ENCODE data around the gene SLC16A13. TPM values are rescaled to one million over a fixed set of nuclear protein-coding genes. Genes with fewer than 3 reads are reported as not detected.
"Not testable (repeated sequence)": the region's sequence is repeated elsewhere in the genome, so short reads cannot be mapped to it uniquely, and the experiment has no call there.

Gene SLC16A13
- total RNA-seq, 2 experiments from 2014 or later: 14.8 to 15.0 TPM

- not testable (repeated sequence) for H3K9me3 Mint-ChIP-seq (ENCODE audit: insufficient read depth); H3K36me3 Mint-ChIP-seq (ENCODE audit: low read depth)
- Mint-ChIP-seq H3K27me3 (ENCODE audit: low read depth) (peaks cover 10% of the 10 kb centered on the region), H3K4me1 (ENCODE audit: low read depth) (peaks cover 32% of the 10 kb centered on the region), H3K4me3 (peak overlapping the region; percentile 73), H3K27ac (peak overlapping the region; percentile 66)
- DNase-seq (peak; percentile 89), ATAC-seq (peak; percentile 39)
- ChIA-PET CTCF (interaction anchor here (0.7 to 13.6 kb wide), 37 partner anchors 8 to 641 kb away, joined by 3 to 395 read pairs (median 7); partner anchors contain the start of genes ACADVL, ASGR1, DLG4 and DVL2), POLR2A (interaction anchor here (1.4 to 2.9 kb wide), 6 partner anchors 11 to 90 kb away, joined by 3 to 24 read pairs (median 8); partner anchors contain the start of gene SLC16A13)
Observed at GRCh38 chr17:7046725-7047397, 11.0 kb downstream of the SLC16A13 start.

GRCh38 chr17:7047566-7047965 lies 11.8 kb downstream of the SLC16A13 start:
- ATAC-seq: no peak

DNA sequence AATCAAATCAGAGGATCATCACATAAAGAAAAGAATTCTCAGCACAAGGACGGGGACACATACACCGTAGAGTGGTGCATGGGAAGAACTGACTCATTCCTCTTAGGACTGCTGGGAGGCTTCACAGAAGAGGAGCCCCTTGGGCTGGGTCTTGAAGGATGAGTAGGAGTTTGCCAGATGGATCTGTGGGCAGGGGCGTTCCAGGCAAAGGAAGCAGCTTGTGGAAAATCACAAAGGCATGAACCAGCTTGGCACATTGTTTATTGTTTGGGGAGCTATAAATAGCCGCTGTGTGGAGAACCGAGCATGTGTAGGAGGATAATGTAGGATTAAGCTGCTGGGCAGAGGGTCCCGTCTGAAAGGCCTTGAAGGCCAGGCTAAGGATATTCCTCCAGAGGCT lies 13.2 kb downstream of the SLC16A13 start:
- POLR2A ChIA-PET: no interaction called here
- no peak overlapping the region for H3K27ac Mint-ChIP-seq

More at GRCh38 chr17:7047566-7047965, 11.8 kb downstream of the SLC16A13 start:
- H3K36me3 Mint-ChIP-seq (ENCODE audit: low read depth): no peaks in the 10 kb centered on the region
- POLR2A ChIA-PET: interaction anchor here (2.3 to 2.9 kb wide), 2 partner anchors 12 to 85 kb away, joined by 16 to 24 read pairs; partner anchors contain the start of gene SLC16A13
- no peak overlapping the region for H3K27ac Mint-ChIP-seq
- no peak overlapping the region for H3K4me3 Mint-ChIP-seq
- DNase-seq: no peak
- CTCF ChIA-PET: interaction anchor here (0.7 to 13.6 kb wide), 4 partner anchors 34 to 130 kb away, joined by 3 to 395 read pairs (median 4); no protein-coding TSS in a partner anchor
- peaks cover 27% of the 10 kb centered on the region for H3K4me1 Mint-ChIP-seq (ENCODE audit: low read depth)
- peaks cover 10% of the 10 kb centered on the region for H3K27me3 Mint-ChIP-seq (ENCODE audit: low read depth)
- H3K9me3 Mint-ChIP-seq (ENCODE audit: insufficient read depth): no peaks in the 10 kb centered on the region

GRCh38 chr17:7050583-7050982 lies 14.8 kb downstream of the SLC16A13 start:
- not testable (repeated sequence) for H3K27me3 Mint-ChIP-seq (ENCODE audit: low read depth); H3K27ac Mint-ChIP-seq; ATAC-seq; DNase-seq; H3K9me3 Mint-ChIP-seq (ENCODE audit: insufficient read depth); H3K36me3 Mint-ChIP-seq (ENCODE audit: low read depth); H3K4me3 Mint-ChIP-seq
- peaks cover 19% of the 10 kb centered on the region for H3K4me1 Mint-ChIP-seq (ENCODE audit: low read depth)
- CTCF ChIA-PET: interaction anchor here (0.8 to 13.6 kb wide), 4 partner anchors 13 to 245 kb away, joined by 3 to 395 read pairs (median 8); no protein-coding TSS in a partner anchor
- POLR2A ChIA-PET: interaction anchor here (0.6 to 2.2 kb wide), 2 partner anchors 15 to 79 kb away, joined by 3 to 5 read pairs; partner anchors contain the start of gene SLC16A13

More for the DNA sequence above, 13.2 kb downstream of the SLC16A13 start:
- ATAC-seq: no peak
- CTCF ChIA-PET: interaction anchor here (1.5 to 13.6 kb wide), 2 partner anchors 49 to 88 kb away, joined by 3 to 395 read pairs; no protein-coding TSS in a partner anchor
- Mint-ChIP-seq H3K36me3 (ENCODE audit: low read depth) (no peaks in the 10 kb centered on the region), H3K27me3 (ENCODE audit: low read depth) (peaks cover 9% of the 10 kb centered on the region), H3K9me3 (ENCODE audit: insufficient read depth) (no peaks in the 10 kb centered on the region), H3K4me1 (ENCODE audit: low read depth) (peaks cover 22% of the 10 kb centered on the region), H3K4me3 (no peak overlapping the region)
- DNase-seq: no peak

DNA sequence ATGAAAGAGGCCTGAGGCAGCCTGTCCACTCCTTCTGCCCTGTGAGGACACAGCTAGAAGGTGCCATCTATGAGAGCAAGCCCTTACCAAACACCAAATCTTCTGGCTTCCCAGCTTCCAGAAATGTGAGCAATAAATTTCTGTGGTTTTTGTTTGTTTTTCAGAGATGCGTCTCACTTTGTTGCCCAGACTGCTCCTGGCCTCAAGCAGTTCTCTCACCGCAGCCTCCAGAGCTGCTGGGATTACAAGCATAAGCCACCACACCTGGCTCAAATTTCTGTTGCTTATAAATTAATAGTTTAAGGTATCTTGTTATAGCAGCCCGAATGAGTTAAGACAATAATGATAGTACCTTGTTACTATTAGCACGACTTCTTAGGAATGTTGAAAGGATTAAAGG lies 20.6 kb downstream of the SLC16A13 start:
- no peaks in the 10 kb centered on the region for H3K9me3 Mint-ChIP-seq (ENCODE audit: insufficient read depth)
- H3K36me3 Mint-ChIP-seq (ENCODE audit: low read depth): no peaks in the 10 kb centered on the region
- H3K4me3 Mint-ChIP-seq: no peak overlapping the region
- ChIA-PET POLR2A (no interaction called here), CTCF (interaction anchor here (13.6 kb wide), 1 partner anchor 81 kb away, joined by 395 read pairs; no protein-coding TSS in a partner anchor)
- peaks cover 9% of the 10 kb centered on the region for H3K27me3 Mint-ChIP-seq (ENCODE audit: low read depth)
- ATAC-seq (no peak), DNase-seq (no peak)
- H3K4me1 Mint-ChIP-seq (ENCODE audit: low read depth): no peaks in the 10 kb centered on the region
- no peak overlapping the region for H3K27ac Mint-ChIP-seq

DNA sequence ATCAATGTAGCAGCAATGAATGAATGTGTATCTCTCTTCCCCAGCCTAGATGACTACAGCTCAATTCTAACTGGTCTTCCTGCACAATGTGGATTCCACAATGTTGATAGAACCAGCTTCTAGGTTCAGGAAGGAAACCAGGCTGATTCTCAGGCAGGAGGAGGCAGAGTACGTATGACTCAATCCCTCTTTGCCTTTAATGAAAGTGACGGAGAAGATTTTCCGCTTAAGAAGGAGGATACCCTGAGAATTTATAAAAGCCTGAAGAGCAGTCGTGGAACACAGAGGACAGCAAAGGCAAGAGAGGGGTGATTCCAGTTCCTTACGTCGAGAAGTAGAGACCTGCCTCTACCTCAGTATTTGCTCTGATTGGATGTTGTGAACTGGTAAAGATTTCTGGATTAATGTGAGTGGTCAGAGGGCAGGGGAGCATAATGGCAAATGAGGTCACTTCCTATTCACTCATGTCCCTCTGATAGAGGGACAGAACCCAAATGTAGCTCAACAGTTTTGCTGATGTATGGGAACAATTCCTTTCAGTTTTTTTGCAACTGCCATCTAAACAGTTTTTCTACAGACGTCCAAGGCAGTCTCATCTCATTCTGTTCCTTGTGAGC lies 23.1 kb downstream of the SLC16A13 start:
- ChIA-PET CTCF (interaction anchor here (0.8 to 1.3 kb wide), 3 partner anchors 13 to 75 kb away, joined by 3 to 4 read pairs (median 3); no protein-coding TSS in a partner anchor), POLR2A (no interaction called here)
- H3K4me3 Mint-ChIP-seq: no peak overlapping the region
- no peak overlapping the region for H3K27ac Mint-ChIP-seq
- no peaks in the 10 kb centered on the region for H3K4me1 Mint-ChIP-seq (ENCODE audit: low read depth)
- no peaks in the 10 kb centered on the region for H3K36me3 Mint-ChIP-seq (ENCODE audit: low read depth)
- DNase-seq: no peak
- ATAC-seq: no peak
- H3K9me3 Mint-ChIP-seq (ENCODE audit: insufficient read depth): no peaks in the 10 kb centered on the region
- peaks cover 9% of the 10 kb centered on the region for H3K27me3 Mint-ChIP-seq (ENCODE audit: low read depth)

DNA sequence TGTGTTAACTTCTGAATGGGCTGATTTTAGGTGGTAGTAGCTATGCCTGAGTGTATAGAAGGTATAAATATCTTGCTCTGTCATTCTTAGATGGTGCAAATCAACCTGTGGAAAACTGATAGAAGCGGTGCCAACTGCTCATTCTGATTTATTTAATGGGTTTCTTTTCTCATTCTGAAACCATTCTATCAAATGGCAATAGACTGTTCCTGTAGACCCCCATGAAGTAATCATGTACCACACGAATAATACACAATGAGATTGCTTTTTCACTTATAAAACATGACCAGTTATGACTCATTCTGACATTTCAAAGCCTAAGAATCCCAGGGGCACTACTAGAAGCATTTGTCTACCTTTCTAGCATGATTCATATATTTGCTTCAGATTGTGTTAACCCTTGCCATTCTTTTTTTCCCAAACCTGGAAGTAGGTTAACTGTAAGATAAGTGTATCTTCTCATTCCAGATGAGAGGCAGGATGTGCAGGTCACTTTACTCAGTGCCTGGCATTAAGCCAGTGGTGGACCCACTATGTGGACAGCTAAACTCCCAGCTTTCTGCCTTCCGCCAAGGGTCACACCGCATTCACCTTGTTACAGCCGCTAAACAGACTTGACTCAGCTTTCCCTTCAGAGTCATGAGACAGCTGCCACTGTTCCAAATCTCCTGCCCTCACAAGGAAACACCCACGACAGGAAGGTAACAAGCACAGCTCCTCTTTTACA lies 24.5 kb downstream of the SLC16A13 start:
- H3K9me3 Mint-ChIP-seq (ENCODE audit: insufficient read depth): no peaks in the 10 kb centered on the region
- no peaks in the 10 kb centered on the region for H3K36me3 Mint-ChIP-seq (ENCODE audit: low read depth)
- no peak overlapping the region for H3K4me3 Mint-ChIP-seq
- DNase-seq: no peak
- H3K27me3 Mint-ChIP-seq (ENCODE audit: low read depth): peaks cover 9% of the 10 kb centered on the region
- H3K27ac Mint-ChIP-seq: no peak overlapping the region
- H3K4me1 Mint-ChIP-seq (ENCODE audit: low read depth): no peaks in the 10 kb centered on the region
- no peak for ATAC-seq
- CTCF ChIA-PET: interaction anchor here (0.7 to 1.4 kb wide), 4 partner anchors 8 to 116 kb away, joined by 3 to 4 read pairs (median 3); no protein-coding TSS in a partner anchor
- POLR2A ChIA-PET: no interaction called here

GRCh38 chr17:7063518-7064094 lies 27.8 kb downstream of the SLC16A13 start:
- H3K27me3 Mint-ChIP-seq (ENCODE audit: low read depth): peaks cover 9% of the 10 kb centered on the region
- ChIA-PET POLR2A (no interaction called here), CTCF (interaction anchor here (1.8 kb wide), 1 partner anchor 12 kb away, joined by 9 read pairs; no protein-coding TSS in a partner anchor)
- H3K36me3 Mint-ChIP-seq (ENCODE audit: low read depth): no peaks in the 10 kb centered on the region
- H3K27ac Mint-ChIP-seq: no peak overlapping the region
- no peak for DNase-seq
- peaks cover 9% of the 10 kb centered on the region for H3K9me3 Mint-ChIP-seq (ENCODE audit: insufficient read depth)
- no peak for ATAC-seq
- H3K4me3 Mint-ChIP-seq: no peak overlapping the region
- H3K4me1 Mint-ChIP-seq (ENCODE audit: low read depth): no peaks in the 10 kb centered on the region

DNA sequence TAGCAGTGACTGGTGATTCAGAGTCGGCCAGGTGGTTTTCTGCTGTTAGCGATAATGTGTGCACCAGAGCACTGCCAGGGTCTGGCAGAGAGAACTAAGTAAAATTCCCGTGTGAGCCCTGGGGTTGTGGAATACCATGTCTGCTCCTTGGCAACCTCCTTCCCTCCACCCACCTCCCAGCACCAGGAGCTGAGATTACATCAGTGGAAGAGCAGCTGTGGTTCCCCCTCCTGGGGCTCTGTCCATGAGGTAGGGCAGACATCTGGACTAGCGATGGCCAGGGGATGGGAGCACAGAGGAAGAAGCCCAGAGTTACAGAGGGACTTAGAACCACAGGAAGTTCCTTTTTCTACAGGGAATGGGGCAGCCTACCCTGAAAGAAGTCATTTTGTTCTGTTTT lies 28.4 kb downstream of the SLC16A13 start:
- H3K9me3 Mint-ChIP-seq (ENCODE audit: insufficient read depth): peaks cover 12% of the 10 kb centered on the region
- DNase-seq: no peak
- H3K36me3 Mint-ChIP-seq (ENCODE audit: low read depth): no peaks in the 10 kb centered on the region
- peaks cover 14% of the 10 kb centered on the region for H3K27me3 Mint-ChIP-seq (ENCODE audit: low read depth)
- no peak overlapping the region for H3K4me3 Mint-ChIP-seq
- ATAC-seq: no peak
- no peak overlapping the region for H3K27ac Mint-ChIP-seq
- CTCF ChIA-PET: no interaction called here
- no peaks in the 10 kb centered on the region for H3K4me1 Mint-ChIP-seq (ENCODE audit: low read depth)
- POLR2A ChIA-PET: no interaction called here

GRCh38 chr17:7067198-7067597 lies 31.4 kb downstream of the SLC16A13 start:
- H3K9me3 Mint-ChIP-seq (ENCODE audit: insufficient read depth): peaks cover 12% of the 10 kb centered on the region
- POLR2A ChIA-PET: no interaction called here
- no peak overlapping the region for H3K27ac Mint-ChIP-seq
- no peaks in the 10 kb centered on the region for H3K36me3 Mint-ChIP-seq (ENCODE audit: low read depth)
- no peak overlapping the region for H3K4me3 Mint-ChIP-seq
- DNase-seq (no peak), ATAC-seq (no peak)
- CTCF ChIA-PET: no interaction called here
- no peaks in the 10 kb centered on the region for H3K4me1 Mint-ChIP-seq (ENCODE audit: low read depth)
- peaks cover 14% of the 10 kb centered on the region for H3K27me3 Mint-ChIP-seq (ENCODE audit: low read depth)

DNA sequence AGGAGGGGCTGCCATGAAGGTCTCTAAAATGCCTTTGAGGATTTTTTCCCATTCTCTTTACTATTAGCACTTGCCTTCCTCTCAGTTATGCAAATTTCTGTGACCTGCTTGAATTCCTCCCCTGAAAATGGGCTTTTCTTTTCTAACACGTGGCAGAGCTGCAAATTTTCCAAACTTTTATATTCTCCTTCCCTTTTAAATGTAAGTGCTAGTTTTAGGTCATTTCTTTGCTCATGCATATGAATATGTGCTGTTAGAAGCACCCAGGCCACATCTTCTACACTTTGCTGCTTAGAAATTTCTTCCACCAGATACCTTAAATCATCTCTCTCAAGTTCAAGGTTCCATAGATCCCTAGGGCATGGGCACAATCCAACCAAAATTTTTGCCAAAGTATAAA lies 32.5 kb downstream of the SLC16A13 start:
- Mint-ChIP-seq H3K9me3 (ENCODE audit: insufficient read depth) (peaks cover 12% of the 10 kb centered on the region), H3K27me3 (ENCODE audit: low read depth) (peaks cover 16% of the 10 kb centered on the region), H3K27ac (no peak overlapping the region), H3K36me3 (ENCODE audit: low read depth) (no peaks in the 10 kb centered on the region), H3K4me1 (ENCODE audit: low read depth) (no peaks in the 10 kb centered on the region), H3K4me3 (no peak overlapping the region)
- ATAC-seq: no peak
- no peak for DNase-seq
- ChIA-PET CTCF (no interaction called here), POLR2A (no interaction called here)

Data from activated CD8-positive, alpha-beta T cell treated with anti-CD3 and anti-CD28 coated beads, Interleukin-2, amount 10 ng/mL, durations not matched to agents 7 days and 5 days (primary cell).